ENCODE data around the gene SEMA3G.

The SEMA3G gene

DNA sequence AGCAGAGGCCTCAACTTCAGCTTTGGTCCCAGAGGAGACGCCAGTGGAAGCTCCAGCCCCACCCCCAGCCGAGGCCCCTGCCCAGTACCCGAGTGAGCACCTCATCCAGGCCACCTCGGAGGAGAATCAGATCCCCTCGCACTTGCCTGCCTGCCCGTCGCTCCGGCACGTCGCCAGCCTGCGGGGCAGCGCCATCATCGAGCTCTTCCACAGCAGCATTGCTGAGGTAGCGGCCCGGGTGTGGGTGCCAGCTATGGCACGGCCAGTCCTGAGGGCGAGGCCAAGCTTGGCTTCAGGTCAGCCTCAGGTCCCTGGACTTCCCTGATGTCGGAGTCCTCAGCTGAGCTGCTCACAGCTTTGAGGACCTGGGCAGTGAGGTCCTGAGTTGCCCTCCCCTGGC, 44.5 kb upstream of the SEMA3G start:
- no peaks in the 10 kb centered on the region for H3K27me3 ChIP-seq (ENCODE audit: insufficient read depth, low read length, poor library complexity, severe bottlenecking)
- no peaks in the 10 kb centered on the region for H3K4me1 ChIP-seq (ENCODE audit: insufficient read depth, low read length, poor library complexity, severe bottlenecking)
- H3K36me3 ChIP-seq (ENCODE audit: insufficient read depth, low read length): peaks cover 77% of the 10 kb centered on the region; the same call in 1 of the 2 replicates
- no peak overlapping the region for H3K9ac ChIP-seq (ENCODE audit: low read depth, low read length, poor library complexity, severe bottlenecking)
- no peaks in the 10 kb centered on the region for H3K9me3 ChIP-seq (ENCODE audit: insufficient read depth, low read depth, low read length)
- no peak overlapping the region for H3K4me2 ChIP-seq (ENCODE audit: low read depth, low read length, poor library complexity, severe bottlenecking)
- TF ChIP-seq, protein P1, sequence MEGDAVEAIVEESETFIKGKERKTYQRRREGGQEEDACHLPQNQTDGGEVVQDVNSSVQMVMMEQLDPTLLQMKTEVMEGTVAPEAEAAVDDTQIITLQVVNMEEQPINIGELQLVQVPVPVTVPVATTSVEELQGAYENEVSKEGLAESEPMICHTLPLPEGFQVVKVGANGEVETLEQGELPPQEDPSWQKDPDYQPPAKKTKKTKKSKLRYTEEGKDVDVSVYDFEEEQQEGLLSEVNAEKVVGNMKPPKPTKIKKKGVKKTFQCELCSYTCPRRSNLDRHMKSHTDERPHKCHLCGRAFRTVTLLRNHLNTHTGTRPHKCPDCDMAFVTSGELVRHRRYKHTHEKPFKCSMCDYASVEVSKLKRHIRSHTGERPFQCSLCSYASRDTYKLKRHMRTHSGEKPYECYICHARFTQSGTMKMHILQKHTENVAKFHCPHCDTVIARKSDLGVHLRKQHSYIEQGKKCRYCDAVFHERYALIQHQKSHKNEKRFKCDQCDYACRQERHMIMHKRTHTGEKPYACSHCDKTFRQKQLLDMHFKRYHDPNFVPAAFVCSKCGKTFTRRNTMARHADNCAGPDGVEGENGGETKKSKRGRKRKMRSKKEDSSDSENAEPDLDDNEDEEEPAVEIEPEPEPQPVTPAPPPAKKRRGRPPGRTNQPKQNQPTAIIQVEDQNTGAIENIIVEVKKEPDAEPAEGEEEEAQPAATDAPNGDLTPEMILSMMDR (conservative IDR thresholded peaks at IDR 0.05; ENCODE audit: low read length): no peak
- no peak for TF ChIP-seq EZH2phosphoT487 (IDR thresholded peaks at IDR 0.05; ENCODE audit: borderline replicate concordance)
- no peak overlapping the region for H3K4me3 ChIP-seq (ENCODE audit: low read length, poor library complexity, severe bottlenecking)
- H3K79me2 ChIP-seq (ENCODE audit: insufficient read depth, low read length): no peaks in the 10 kb centered on the region
- no peaks in the 10 kb centered on the region for H3F3A ChIP-seq (ENCODE audit: low read depth)
- H3K9me2 ChIP-seq (replicated peaks; ENCODE audit: low read depth, low read length): no peaks in the 10 kb centered on the region
- no peaks in the 10 kb centered on the region for H4K20me1 ChIP-seq (ENCODE audit: insufficient read depth, low read length, poor library complexity, severe bottlenecking)
- H2AFZ ChIP-seq (ENCODE audit: low read length): no peak overlapping the region

DNA sequence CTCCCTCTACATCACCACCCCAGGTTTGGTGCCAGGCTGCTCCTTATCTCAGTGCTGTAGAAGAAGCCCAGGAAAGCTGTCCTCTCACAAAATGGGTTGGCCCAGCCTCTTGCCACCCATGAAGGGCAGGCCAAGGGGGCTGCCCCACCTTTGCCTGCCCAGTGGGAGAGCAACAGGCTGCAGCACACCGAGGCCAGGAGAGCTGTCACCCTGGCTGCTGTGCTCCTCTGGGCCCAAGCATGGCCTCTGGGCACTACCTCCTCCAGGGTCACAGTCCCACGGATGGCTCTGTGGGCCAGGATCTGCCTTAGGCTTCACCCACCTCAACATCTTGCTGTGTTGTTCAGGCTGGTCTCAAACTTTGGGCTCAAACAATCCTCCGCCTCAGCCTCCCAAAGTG, 43.8 kb upstream of the SEMA3G start:
- Histone ChIP-seq H3K4me2 (ENCODE audit: low read depth, low read length, poor library complexity, severe bottlenecking) (no peak overlapping the region), H3K9me2 (replicated peaks; ENCODE audit: low read depth, low read length) (no peaks in the 10 kb centered on the region), H2AFZ (ENCODE audit: low read length) (no peak overlapping the region), H4K20me1 (ENCODE audit: insufficient read depth, low read length, poor library complexity, severe bottlenecking) (no peaks in the 10 kb centered on the region), H3K27me3 (ENCODE audit: insufficient read depth, low read length, poor library complexity, severe bottlenecking) (no peaks in the 10 kb centered on the region), H3K4me3 (ENCODE audit: low read length, poor library complexity, severe bottlenecking) (no peak overlapping the region), H3K79me2 (ENCODE audit: insufficient read depth, low read length) (no peaks in the 10 kb centered on the region), H3F3A (ENCODE audit: low read depth) (no peaks in the 10 kb centered on the region), H3K36me3 (ENCODE audit: insufficient read depth, low read length) (peaks cover 77% of the 10 kb centered on the region; the same call in 1 of the 2 replicates), H3K9ac (ENCODE audit: low read depth, low read length, poor library complexity, severe bottlenecking) (no peak overlapping the region), H3K4me1 (ENCODE audit: insufficient read depth, low read length, poor library complexity, severe bottlenecking) (no peaks in the 10 kb centered on the region), H3K9me3 (ENCODE audit: insufficient read depth, low read depth, low read length) (no peaks in the 10 kb centered on the region)
- TF ChIP-seq, protein P1 (conservative IDR thresholded peaks at IDR 0.05; ENCODE audit: low read length): no peak
- no peak for TF ChIP-seq EZH2phosphoT487 (IDR thresholded peaks at IDR 0.05; ENCODE audit: borderline replicate concordance)

DNA sequence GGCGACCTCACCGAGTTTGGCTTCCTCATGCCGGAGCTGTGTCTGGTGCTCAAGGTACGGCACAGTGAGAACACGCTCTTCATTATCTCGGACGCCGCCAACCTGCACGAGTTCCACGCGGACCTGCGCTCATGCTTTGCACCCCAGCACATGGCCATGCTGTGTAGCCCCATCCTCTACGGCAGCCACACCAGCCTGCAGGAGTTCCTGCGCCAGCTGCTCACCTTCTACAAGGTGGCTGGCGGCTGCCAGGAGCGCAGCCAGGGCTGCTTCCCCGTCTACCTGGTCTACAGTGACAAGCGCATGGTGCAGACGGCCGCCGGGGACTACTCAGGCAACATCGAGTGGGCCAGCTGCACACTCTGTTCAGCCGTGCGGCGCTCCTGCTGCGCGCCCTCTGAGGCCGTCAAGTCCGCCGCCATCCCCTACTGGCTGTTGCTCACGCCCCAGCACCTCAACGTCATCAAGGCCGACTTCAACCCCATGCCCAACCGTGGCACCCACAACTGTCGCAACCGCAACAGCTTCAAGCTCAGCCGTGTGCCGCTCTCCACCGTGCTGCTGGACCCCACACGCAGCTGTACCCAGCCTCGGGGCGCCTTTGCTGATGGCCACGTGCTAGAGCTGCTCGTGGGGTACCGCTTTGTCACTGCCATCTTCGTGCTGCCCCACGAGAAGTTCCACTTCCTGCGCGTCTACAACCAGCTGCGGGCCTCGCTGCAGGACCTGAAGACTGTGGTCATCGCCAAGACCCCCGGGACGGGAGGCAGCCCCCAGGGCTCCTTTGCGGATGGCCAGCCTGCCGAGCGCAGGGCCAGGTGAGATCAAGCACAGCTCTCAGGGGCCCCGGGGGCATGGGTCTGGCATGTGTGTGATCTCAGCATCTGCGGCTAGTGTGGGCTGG, 43.1 kb upstream of the SEMA3G start:
- Histone ChIP-seq H3K36me3 (ENCODE audit: insufficient read depth, low read length) (peaks cover 79% of the 10 kb centered on the region; the same call in 1 of the 2 replicates), H3K4me3 (ENCODE audit: low read length, poor library complexity, severe bottlenecking) (no peak overlapping the region), H3F3A (ENCODE audit: low read depth) (no peaks in the 10 kb centered on the region), H3K9ac (ENCODE audit: low read depth, low read length, poor library complexity, severe bottlenecking) (no peak overlapping the region), H2AFZ (ENCODE audit: low read length) (no peak overlapping the region), H3K4me2 (ENCODE audit: low read depth, low read length, poor library complexity, severe bottlenecking) (no peak overlapping the region), H3K27me3 (ENCODE audit: insufficient read depth, low read length, poor library complexity, severe bottlenecking) (no peaks in the 10 kb centered on the region), H4K20me1 (ENCODE audit: insufficient read depth, low read length, poor library complexity, severe bottlenecking) (no peaks in the 10 kb centered on the region), H3K9me3 (ENCODE audit: insufficient read depth, low read depth, low read length) (no peaks in the 10 kb centered on the region), H3K4me1 (ENCODE audit: insufficient read depth, low read length, poor library complexity, severe bottlenecking) (no peaks in the 10 kb centered on the region), H3K9me2 (replicated peaks; ENCODE audit: low read depth, low read length) (no peaks in the 10 kb centered on the region), H3K79me2 (ENCODE audit: insufficient read depth, low read length) (no peaks in the 10 kb centered on the region)
- TF ChIP-seq, protein P1 (conservative IDR thresholded peaks at IDR 0.05; ENCODE audit: low read length): no peak
- no peak for TF ChIP-seq EZH2phosphoT487 (IDR thresholded peaks at IDR 0.05; ENCODE audit: borderline replicate concordance)

Measured in Loucy (cell line).